KMS-11 (cell line): ENCODE data around the gene PCID2.

ENCODE experiments used
- H2AFZ ChIP-seq: fragments of 200-600 bp; sonication (generic); 2 replicates; pipeline ENCODE4 v1.6.1; 2016; ENCODE audit warnings: antibody characterized with exemption, mixed run types, low read depth
- H3K27ac ChIP-seq: fragments of 200-600 bp; sonication (generic); 2 replicates; pipeline ENCODE4 v1.6.1; 2016; ENCODE audit warnings: mild to moderate bottlenecking, mixed run types
- H3K27me3 ChIP-seq: fragments of 200-600 bp; sonication (generic); 2 replicates; pipeline ENCODE4 v1.6.1; 2017; ENCODE audit warnings: mild to moderate bottlenecking, low read depth, mixed run types, moderate library complexity; ENCODE audit not compliant: insufficient read depth
- H3K36me3 ChIP-seq: fragments of 200-600 bp; sonication (generic); 2 replicates; pipeline ENCODE4 v1.6.1; 2017; ENCODE audit warnings: mild to moderate bottlenecking, mixed run types; ENCODE audit not compliant: insufficient read depth
- H3K4me1 ChIP-seq: fragments of 200-600 bp; sonication (generic); 2 replicates; pipeline ENCODE4 v1.6.1; 2016; ENCODE audit warnings: mild to moderate bottlenecking, low read depth, mixed run types; ENCODE audit not compliant: poor library complexity, severe bottlenecking
- H3K4me2 ChIP-seq: fragments of 200-600 bp; sonication (generic); 2 replicates; pipeline ENCODE4 v1.7.0; 2016; ENCODE audit warnings: mild to moderate bottlenecking, mixed run types
- H3K4me3 ChIP-seq: fragments of 200-600 bp; sonication (generic); IDR thresholded peaks from 2 replicates; pipeline ENCODE4 v1.6.1; 2017; ENCODE audit warnings: low read depth, low read length, mixed read lengths; ENCODE audit not compliant: insufficient read depth
- H3K79me2 ChIP-seq: fragments of 200-600 bp; sonication (generic); 2 replicates; pipeline ENCODE4 v1.6.1; 2016; ENCODE audit warnings: low read depth, mixed run types; ENCODE audit not compliant: insufficient read depth
- H3K9ac ChIP-seq: fragments of 200-600 bp; sonication (generic); 2 replicates; pipeline ENCODE4 v1.6.1; 2016; ENCODE audit warnings: mild to moderate bottlenecking, mixed run types
- H4K20me1 ChIP-seq: fragments of 200-600 bp; sonication (generic); 2 replicates; pipeline ENCODE4 v1.6.1; 2016; ENCODE audit warnings: mild to moderate bottlenecking, mixed run types; ENCODE audit not compliant: insufficient read depth
- CTCF ChIP-seq: fragments of 200-600 bp; sonication (generic); conservative IDR thresholded peaks from 2 replicates; pipeline ENCODE4 v1.6.1; 2017; ENCODE audit warnings: low read depth, mild to moderate bottlenecking, antibody characterized with exemption, low read length, moderate library complexity, mixed read lengths

The PCID2 gene

DNA sequence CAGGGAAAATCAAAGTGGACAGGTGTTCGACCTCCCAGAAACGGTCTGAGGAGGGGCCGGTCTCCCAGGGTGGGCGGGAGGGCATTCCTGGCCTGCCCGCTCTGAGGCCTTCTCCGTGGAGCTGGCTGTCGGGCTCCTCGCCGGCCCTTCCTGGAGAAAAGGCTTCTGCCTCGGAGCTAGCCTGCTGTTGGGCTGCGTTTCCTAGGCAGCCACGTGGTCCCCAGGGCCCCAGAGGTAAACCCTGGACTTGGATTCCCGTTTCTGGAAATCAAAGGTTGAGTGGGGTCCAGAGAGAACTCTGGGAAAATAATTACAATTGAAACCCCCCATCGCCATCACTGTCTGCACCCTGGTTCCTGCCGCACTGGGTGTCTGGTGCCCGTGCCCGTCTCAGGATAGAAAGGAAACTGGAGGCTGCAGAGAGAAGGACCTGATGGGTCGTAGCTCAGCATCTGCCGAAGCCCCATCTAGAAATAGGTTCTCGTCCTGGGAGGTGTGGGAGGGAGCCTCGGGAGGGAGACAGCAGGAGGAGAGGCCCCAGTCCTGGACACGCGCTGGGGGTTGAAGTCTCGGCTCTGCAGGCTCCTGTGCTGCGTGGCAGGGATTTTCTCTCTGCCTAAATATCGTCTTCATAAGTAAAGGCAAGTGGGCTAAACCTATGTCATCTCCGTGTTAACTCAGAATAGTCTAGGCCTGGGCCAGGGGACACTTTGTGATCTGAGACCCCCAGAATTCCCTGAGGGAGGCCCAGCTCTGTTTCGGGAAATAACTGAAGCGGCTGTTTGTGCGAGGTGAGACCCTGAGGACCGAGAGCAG, 57.7 kb downstream of the PCID2 start:
- Histone ChIP-seq H3K36me3 (no peaks in the 10 kb centered on the region), H3K4me2 (no peak overlapping the region), H3K27ac (no peak overlapping the region), H2AFZ (no peak overlapping the region), H4K20me1 (no peaks in the 10 kb centered on the region), H3K79me2 (no peaks in the 10 kb centered on the region), H3K27me3 (no peaks in the 10 kb centered on the region), H3K4me1 (peaks cover 9% of the 10 kb centered on the region), H3K9ac (no peak overlapping the region), H3K4me3 (no peak overlapping the region)
- TF ChIP-seq CTCF = no peak

- Histone ChIP-seq H3K27me3 (no peaks in the 10 kb centered on the region), H3K36me3 (no peaks in the 10 kb centered on the region), H4K20me1 (no peaks in the 10 kb centered on the region), H3K4me1 (peaks cover 9% of the 10 kb centered on the region), H2AFZ (no peak overlapping the region), H3K4me2 (no peak overlapping the region), H3K4me3 (no peak overlapping the region), H3K9ac (no peak overlapping the region), H3K79me2 (no peaks in the 10 kb centered on the region), H3K27ac (no peak overlapping the region)
- TF ChIP-seq CTCF = no peak
These were observed 58.5 kb downstream of the PCID2 start for GRCh38 chr13:113149711-113150549.

DNA sequence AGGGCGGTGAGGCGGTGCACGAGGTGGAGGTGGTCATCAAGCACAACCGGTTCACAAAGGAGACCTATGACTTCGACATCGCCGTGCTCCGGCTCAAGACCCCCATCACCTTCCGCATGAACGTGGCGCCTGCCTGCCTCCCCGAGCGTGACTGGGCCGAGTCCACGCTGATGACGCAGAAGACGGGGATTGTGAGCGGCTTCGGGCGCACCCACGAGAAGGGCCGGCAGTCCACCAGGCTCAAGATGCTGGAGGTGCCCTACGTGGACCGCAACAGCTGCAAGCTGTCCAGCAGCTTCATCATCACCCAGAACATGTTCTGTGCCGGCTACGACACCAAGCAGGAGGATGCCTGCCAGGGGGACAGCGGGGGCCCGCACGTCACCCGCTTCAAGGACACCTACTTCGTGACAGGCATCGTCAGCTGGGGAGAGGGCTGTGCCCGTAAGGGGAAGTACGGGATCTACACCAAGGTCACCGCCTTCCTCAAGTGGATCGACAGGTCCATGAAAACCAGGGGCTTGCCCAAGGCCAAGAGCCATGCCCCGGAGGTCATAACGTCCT, 59.4 kb downstream of the PCID2 start:
- no peak for TF ChIP-seq CTCF
- Histone ChIP-seq H3K4me1 (peaks cover 5% of the 10 kb centered on the region), H4K20me1 (no peaks in the 10 kb centered on the region), H3K36me3 (no peaks in the 10 kb centered on the region), H3K4me3 (no peak overlapping the region), H3K79me2 (no peaks in the 10 kb centered on the region), H3K27me3 (no peaks in the 10 kb centered on the region), H3K4me2 (no peak overlapping the region), H3K27ac (no peak overlapping the region), H2AFZ (no peak overlapping the region), H3K9ac (no peak overlapping the region)

- Histone ChIP-seq H3K4me1 (peaks cover 5% of the 10 kb centered on the region), H3K9ac (no peak overlapping the region), H2AFZ (no peak overlapping the region), H3K4me3 (no peak overlapping the region), H3K27me3 (no peaks in the 10 kb centered on the region), H3K27ac (no peak overlapping the region), H3K4me2 (no peak overlapping the region), H3K79me2 (no peaks in the 10 kb centered on the region), H4K20me1 (no peaks in the 10 kb centered on the region), H3K36me3 (no peaks in the 10 kb centered on the region)
- no peak for TF ChIP-seq CTCF
These were observed 60.1 kb downstream of the PCID2 start for GRCh38 chr13:113148407-113148806.
